Uterus (tissue), 4 donors: ENCODE data around the gene TMC8. TPM values are rescaled to one million over a fixed set of nuclear protein-coding genes. Genes with fewer than 3 reads are reported as not detected.

Experiments used
- DNase-seq, 2 donors: peaks; one replicate each; pipeline ENCODE4 v3.0.0-alpha.2; 2019 to 2020
- H3K27ac ChIP-seq, 2 donors: fragments of 200-600 bp; sonication (generic); 1 replicate in 1 of 2; 2 replicates in 1 of 2; pipeline ENCODE4 v1.5.1; 2016 to 2018
- H3K27me3 ChIP-seq, 2 donors: fragments of 200-600 bp; sonication (generic); one replicate each; pipeline ENCODE4 v1.5.1; 2018 to 2019; ENCODE audit warnings: control low read depth in 1 of 2
- H3K36me3 ChIP-seq, 2 donors: fragments of 200-600 bp; sonication (generic); one replicate each; pipeline ENCODE4 v1.5.1; 2019; ENCODE audit warnings: control low read depth in 1 of 2
- H3K4me1 ChIP-seq, 2 donors: fragments of 200-600 bp; sonication (generic); one replicate each; pipeline ENCODE4 v1.5.1; 2018 to 2019; ENCODE audit warnings: control low read depth in 1 of 2
- H3K4me3 ChIP-seq, 2 donors: fragments of 200-600 bp; sonication (generic); 1 replicate in 1 of 2; 2 replicates in 1 of 2; pipeline ENCODE4 v1.5.1; 2018 to 2019; ENCODE audit warnings: mild to moderate bottlenecking in 1 of 2
- H3K9me3 ChIP-seq, 2 donors: fragments of 200-600 bp; sonication (generic); one replicate each; pipeline ENCODE4 v1.5.1; 2019; ENCODE audit warnings: control low read depth in 1 of 2
- CTCF ChIP-seq, 4 experiments: fragments of 200-600 bp in 2 of 4; fragments of 450-650 bp in 2 of 4; sonication (generic) in 2 of 4; IDR thresholded peaks; one replicate each; pipeline ENCODE4 v1.5.1; 2016 to 2019; ENCODE audit warnings: antibody characterized with exemption in 4 of 4, mild to moderate bottlenecking in 2 of 4, moderate library complexity in 1 of 4
- POLR2A ChIP-seq, 2 donors: fragments of 450-650 bp; IDR thresholded peaks; one replicate each; pipeline ENCODE4 v1.6.1; 2016; ENCODE audit warnings: antibody characterized with exemption in 2 of 2, mild to moderate bottlenecking in 1 of 2, moderate library complexity in 1 of 2
- intact Hi-C: fragments of 100-400 bp; cut with DNase I; formaldehyde crosslinking; loops from one replicate; pipeline ENCODE4 v1.15.1; 2023; ENCODE audit warnings: low total_unique reads
- total RNA-seq, 4 donors: library from RNA; depleted of rRNA in 3 of 4; stranded (reverse); fragments of >200 nt in 3 of 4; gene quantifications; one replicate each; pipeline versions ENCODE4 v1.1.0 to v1.2.4, GENCODE V29; 2014 to 2023
- donor health status: DM: yes; HTN: yes; CAD: no.

The TMC8 gene
- total RNA-seq, 4 donors from 2014 or later: 0.51 to 20.1 (median 3.1) TPM

- intact Hi-C loops: no loop called here
- no peaks in the 10 kb centered on the region for H3K4me1 ChIP-seq
- TF ChIP-seq CTCF (IDR thresholded peaks at IDR 0.05) (no peak), POLR2A (IDR thresholded peaks at IDR 0.05) (no peak)
- H3K27me3 ChIP-seq: no peaks in the 10 kb centered on the region
- H3K4me3 ChIP-seq: no peak overlapping the region
- no peaks in the 10 kb centered on the region for H3K36me3 ChIP-seq
- H3K9me3 ChIP-seq: no peaks in the 10 kb centered on the region
- H3K27ac ChIP-seq: no peak overlapping the region
- no peak for DNase-seq
These were observed 8.8 kb upstream of the TMC8 start for GRCh38 chr17:78121801-78122215.

- TF ChIP-seq POLR2A (IDR thresholded peaks at IDR 0.05) (no peak), CTCF (IDR thresholded peaks at IDR 0.05) (no peak)
- Histone ChIP-seq H3K27ac (no peak overlapping the region), H3K9me3 (no peaks in the 10 kb centered on the region), H3K27me3 (no peaks in the 10 kb centered on the region), H3K36me3 (no peaks in the 10 kb centered on the region), H3K4me1 (peaks cover 0 to 3% of the 10 kb centered on the region in 2 donors), H3K4me3 (no peak overlapping the region)
- intact Hi-C loops: no loop called here
- DNase-seq: no peak
These were observed 8.2 kb upstream of the TMC8 start for GRCh38 chr17:78122216-78122930.

DNA sequence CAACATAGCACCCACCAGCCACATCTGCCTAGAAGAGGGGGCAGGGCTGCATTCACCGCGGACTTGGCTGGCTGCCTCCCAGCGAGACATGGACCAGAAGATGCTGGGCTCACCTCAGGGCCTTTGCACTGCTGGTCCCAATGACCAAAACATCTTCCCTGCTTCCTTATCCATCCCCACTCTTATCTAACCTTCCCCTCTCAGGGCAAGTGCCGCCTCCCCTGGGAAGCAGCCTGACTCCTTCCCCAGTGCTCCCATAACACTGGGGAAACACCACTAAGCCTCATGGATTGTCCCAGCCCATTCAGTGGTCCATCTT lies 7.7 kb upstream of the TMC8 start:
- no peak overlapping the region for H3K27ac ChIP-seq
- no peak for DNase-seq
- H3K27me3 ChIP-seq: peaks cover 0 to 3% of the 10 kb centered on the region in 2 donors
- H3K9me3 ChIP-seq: no peaks in the 10 kb centered on the region
- intact Hi-C loops: no loop called here
- no peaks in the 10 kb centered on the region for H3K36me3 ChIP-seq
- H3K4me1 ChIP-seq: peaks cover 0 to 9% of the 10 kb centered on the region in 2 donors
- TF ChIP-seq POLR2A (IDR thresholded peaks at IDR 0.05) (no peak), CTCF (IDR thresholded peaks at IDR 0.05) (no peak)
- H3K4me3 ChIP-seq: no peak overlapping the region

DNA sequence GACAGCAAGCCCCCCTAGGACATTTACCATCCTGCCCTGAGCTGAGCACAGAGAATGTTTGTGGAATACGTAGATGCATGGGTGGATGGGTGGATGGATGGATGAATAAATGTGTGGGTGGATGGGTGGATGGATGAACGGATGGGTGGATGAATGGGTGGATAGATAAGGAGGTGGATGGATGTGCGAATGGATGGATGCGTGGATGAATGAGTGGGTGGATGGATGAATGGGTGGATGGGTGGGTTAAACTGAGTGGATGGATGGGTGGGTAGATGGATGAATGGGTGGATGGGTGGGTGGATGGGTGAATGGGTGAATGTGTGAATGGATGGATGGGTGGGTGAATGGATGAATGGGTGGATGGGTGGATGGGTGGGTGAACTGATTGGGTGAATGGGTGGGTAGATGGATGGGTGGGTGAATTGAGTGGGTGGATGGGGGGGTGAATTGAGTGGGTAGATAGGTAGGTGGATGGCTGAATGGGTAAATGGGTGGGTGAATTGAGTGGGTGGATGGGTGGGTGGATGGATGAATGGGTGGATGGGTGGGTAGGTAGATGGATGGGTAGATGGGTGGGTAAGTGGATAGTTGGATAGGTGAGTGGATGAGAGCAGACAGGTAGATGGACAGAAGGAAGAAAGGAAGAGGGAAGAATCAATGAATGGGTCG lies 7.2 kb upstream of the TMC8 start:
- H3K36me3 ChIP-seq: no peaks in the 10 kb centered on the region
- H3K9me3 ChIP-seq: no peaks in the 10 kb centered on the region
- H3K4me3 ChIP-seq: no peak overlapping the region
- no peak overlapping the region for H3K27ac ChIP-seq
- no peak for DNase-seq
- intact Hi-C loops: no loop called here
- peaks cover 0 to 8% of the 10 kb centered on the region in 2 donors for H3K27me3 ChIP-seq
- H3K4me1 ChIP-seq: peaks cover 0 to 11% of the 10 kb centered on the region in 2 donors
- TF ChIP-seq POLR2A (IDR thresholded peaks at IDR 0.05) (no peak), CTCF (IDR thresholded peaks at IDR 0.05) (no peak)

DNA sequence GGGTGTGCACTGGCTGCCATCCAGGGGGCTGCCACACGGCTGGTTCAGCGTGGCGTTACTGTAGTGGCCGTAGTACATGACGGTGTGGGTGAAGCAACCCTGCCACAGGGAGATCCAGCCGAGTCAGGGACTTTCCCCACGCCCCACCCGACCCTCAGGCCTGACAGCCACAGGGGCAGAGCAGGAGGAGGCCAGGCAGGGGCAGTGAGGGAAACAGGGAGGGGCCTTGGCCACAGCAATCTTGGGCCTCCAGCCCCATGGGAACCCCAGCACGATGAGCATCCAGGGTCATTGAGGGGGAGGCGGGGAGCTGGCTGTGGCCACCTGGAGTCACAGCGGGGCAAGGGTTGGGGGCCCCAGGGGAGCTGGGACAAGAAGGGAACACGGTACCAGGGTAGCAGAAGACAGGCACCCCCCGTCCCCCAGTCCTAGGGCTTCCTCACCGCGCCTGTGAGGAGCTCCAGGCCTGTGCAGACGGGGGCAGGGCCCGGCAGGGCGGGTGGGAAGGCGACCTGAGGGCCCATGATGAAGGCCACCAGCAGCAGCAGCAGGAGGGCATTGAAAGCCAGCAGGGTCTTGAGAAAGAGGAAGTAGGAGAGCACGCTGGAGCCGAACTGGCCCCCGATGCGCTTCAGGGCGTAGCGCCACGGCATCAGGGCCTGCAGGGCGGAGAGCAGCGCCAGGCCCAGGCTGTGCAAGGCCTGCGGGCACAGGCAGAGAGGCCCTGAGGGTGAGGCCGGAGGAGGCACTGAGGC lies 6.3 kb upstream of the TMC8 start:
- H3K9me3 ChIP-seq: no peaks in the 10 kb centered on the region
- TF ChIP-seq POLR2A (IDR thresholded peaks at IDR 0.05): no peak
- no peak for TF ChIP-seq CTCF (IDR thresholded peaks at IDR 0.05)
- no peak overlapping the region for H3K27ac ChIP-seq
- H3K36me3 ChIP-seq: no peaks in the 10 kb centered on the region
- no peak overlapping the region for H3K4me3 ChIP-seq
- DNase-seq: no peak
- intact Hi-C loops: no loop called here
- H3K4me1 ChIP-seq: peaks cover 0 to 18% of the 10 kb centered on the region in 2 donors
- H3K27me3 ChIP-seq: peaks cover 0 to 10% of the 10 kb centered on the region in 2 donors
